ENCODE data around the gene TM9SF1. TPM values are rescaled to one million over a fixed set of nuclear protein-coding genes. Genes with fewer than 3 reads are reported as not detected.

Gene TM9SF1
- total RNA-seq, 4 donors from 2014 or later: 38.1 to 58.3 (median 53.4) TPM

DNA sequence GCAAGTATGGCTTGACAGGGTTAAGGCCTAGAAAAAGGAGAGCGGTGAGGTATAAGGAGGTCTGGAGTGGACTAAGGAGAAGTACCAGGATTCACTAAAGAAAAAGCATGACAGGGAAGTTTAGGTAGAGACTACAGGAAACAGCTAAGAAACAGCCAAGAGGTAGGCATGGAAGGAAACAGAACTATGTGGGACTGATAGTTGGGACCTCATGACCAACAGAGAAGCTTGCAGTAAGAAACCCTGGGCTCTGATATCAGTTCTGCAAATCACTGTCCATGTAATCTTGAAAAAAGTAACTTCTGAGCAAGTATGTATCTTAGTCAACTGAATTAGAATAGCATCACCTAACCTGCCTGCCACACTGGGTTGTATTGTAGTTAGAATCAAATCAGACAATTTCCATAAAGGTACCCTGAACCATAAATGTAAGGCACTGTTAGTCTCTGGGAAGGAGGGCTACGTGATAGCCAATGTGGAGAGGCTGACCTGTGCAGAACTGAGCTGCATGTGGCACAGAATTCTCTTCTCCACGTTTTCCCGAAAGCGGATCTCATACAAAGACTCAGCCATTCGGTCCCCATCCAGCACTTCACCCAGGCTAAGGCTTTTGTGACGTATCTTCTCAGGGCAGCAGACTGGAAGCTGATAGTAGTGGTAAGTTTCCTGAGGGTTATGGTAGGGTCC is 912 bp downstream of the TM9SF1 start:
- Histone ChIP-seq H3K4me3 (peak overlapping the region; percentile 99), H3K27me3 (no peaks in the 10 kb centered on the region), H3K36me3 (peaks cover 25% of the 10 kb centered on the region), H3K27ac (peak overlapping the region; percentile 97), H3K4me1 (peaks cover 51% of the 10 kb centered on the region), H3K9me3 (no peaks in the 10 kb centered on the region)
- DNase-seq (ENCODE audit: low spot score in 2 of 2): no peak
- TF ChIP-seq POLR2A (IDR thresholded peaks at IDR 0.05) (no peak), POLR2AphosphoS5 (IDR thresholded peaks at IDR 0.05) (no peak), EP300 (IDR thresholded peaks at IDR 0.05) (no peak)
- TF ChIP-seq, protein P1, sequence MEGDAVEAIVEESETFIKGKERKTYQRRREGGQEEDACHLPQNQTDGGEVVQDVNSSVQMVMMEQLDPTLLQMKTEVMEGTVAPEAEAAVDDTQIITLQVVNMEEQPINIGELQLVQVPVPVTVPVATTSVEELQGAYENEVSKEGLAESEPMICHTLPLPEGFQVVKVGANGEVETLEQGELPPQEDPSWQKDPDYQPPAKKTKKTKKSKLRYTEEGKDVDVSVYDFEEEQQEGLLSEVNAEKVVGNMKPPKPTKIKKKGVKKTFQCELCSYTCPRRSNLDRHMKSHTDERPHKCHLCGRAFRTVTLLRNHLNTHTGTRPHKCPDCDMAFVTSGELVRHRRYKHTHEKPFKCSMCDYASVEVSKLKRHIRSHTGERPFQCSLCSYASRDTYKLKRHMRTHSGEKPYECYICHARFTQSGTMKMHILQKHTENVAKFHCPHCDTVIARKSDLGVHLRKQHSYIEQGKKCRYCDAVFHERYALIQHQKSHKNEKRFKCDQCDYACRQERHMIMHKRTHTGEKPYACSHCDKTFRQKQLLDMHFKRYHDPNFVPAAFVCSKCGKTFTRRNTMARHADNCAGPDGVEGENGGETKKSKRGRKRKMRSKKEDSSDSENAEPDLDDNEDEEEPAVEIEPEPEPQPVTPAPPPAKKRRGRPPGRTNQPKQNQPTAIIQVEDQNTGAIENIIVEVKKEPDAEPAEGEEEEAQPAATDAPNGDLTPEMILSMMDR (IDR thresholded peaks at IDR 0.05): no peak
- 72% methylated on average over 7 of the region's 7 CpGs for WGBS

DNA sequence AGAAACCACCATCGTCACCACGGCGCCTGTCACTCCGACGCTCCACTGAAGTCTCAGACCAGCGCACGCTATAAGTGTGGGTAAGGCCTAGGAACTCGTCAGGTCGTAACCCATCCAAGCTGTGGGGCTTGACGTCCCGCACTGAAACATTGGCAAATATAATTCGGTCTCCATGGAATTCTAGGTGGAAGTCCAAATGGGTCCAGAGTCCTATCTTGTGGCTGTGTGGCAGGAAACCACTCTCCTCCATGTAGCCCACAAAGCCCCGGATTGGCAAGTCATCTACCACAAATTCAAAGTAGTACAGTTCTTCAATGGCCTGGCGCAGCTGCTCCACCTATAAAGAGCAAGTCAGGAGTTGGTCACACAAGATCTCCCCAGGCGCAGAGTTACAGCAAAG is 2.3 kb downstream of the TM9SF1 start:
- no peaks in the 10 kb centered on the region for H3K27me3 ChIP-seq
- peaks cover 57% of the 10 kb centered on the region for H3K4me1 ChIP-seq
- H3K36me3 ChIP-seq: peaks cover 25% of the 10 kb centered on the region
- H3K9me3 ChIP-seq: no peaks in the 10 kb centered on the region
- no peak overlapping the region for H3K27ac ChIP-seq
- WGBS: 94% methylated on average over 15 of the region's 15 CpGs
- H3K4me3 ChIP-seq: no peak overlapping the region
- no peak for DNase-seq (ENCODE audit: low spot score in 2 of 2)
- TF ChIP-seq, protein P1 (IDR thresholded peaks at IDR 0.05): no peak
- TF ChIP-seq POLR2A (IDR thresholded peaks at IDR 0.05) (no peak), POLR2AphosphoS5 (IDR thresholded peaks at IDR 0.05) (no peak), EP300 (IDR thresholded peaks at IDR 0.05) (no peak)

- TF ChIP-seq POLR2A (IDR thresholded peaks at IDR 0.05): no peak
- no peak for TF ChIP-seq POLR2AphosphoS5 (IDR thresholded peaks at IDR 0.05)
- no peak for TF ChIP-seq EP300 (IDR thresholded peaks at IDR 0.05)
- TF ChIP-seq, protein P1 (IDR thresholded peaks at IDR 0.05): no peak
- peaks cover 39% of the 10 kb centered on the region for H3K36me3 ChIP-seq
- peaks cover 47% of the 10 kb centered on the region for H3K4me1 ChIP-seq
- no peak overlapping the region for H3K4me3 ChIP-seq
- no peaks in the 10 kb centered on the region for H3K27me3 ChIP-seq
- no peaks in the 10 kb centered on the region for H3K9me3 ChIP-seq
- 85% methylated on average over 10 of the region's 10 CpGs for WGBS
- no peak overlapping the region for H3K27ac ChIP-seq
- DNase-seq (ENCODE audit: low spot score in 2 of 2): no peak
Observed at GRCh38 chr14:24190416-24190815, 4.8 kb downstream of the TM9SF1 start.

DNA sequence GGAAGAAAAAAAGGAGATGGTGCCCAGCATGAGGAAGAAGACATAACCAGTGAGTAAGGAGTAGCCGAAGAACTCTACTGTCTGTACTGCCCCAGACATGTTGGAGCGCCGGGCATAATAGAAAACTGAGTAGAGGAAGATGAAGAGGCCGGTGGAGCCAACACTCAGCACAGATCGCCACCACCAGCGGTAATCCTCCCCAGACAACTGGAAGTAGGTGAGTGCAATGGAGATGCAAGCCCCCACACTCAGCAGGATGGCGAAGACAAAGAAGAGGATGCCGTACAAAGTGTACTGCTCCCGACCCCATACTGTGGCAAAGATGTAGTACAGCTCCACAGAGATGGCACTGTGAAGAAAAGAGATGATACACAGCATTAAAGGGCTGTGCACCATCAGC is 5.8 kb downstream of the TM9SF1 start:
- no peak overlapping the region for H3K27ac ChIP-seq
- peaks cover 48% of the 10 kb centered on the region for H3K36me3 ChIP-seq
- H3K4me1 ChIP-seq: peaks cover 41% of the 10 kb centered on the region
- H3K4me3 ChIP-seq: no peak overlapping the region
- no peak for DNase-seq (ENCODE audit: low spot score in 2 of 2)
- WGBS: 93% methylated on average over 9 of the region's 9 CpGs
- TF ChIP-seq EP300 (IDR thresholded peaks at IDR 0.05): no peak
- TF ChIP-seq POLR2AphosphoS5 (IDR thresholded peaks at IDR 0.05): no peak
- TF ChIP-seq, protein P1 (IDR thresholded peaks at IDR 0.05): no peak
- no peak for TF ChIP-seq POLR2A (IDR thresholded peaks at IDR 0.05)
- no peaks in the 10 kb centered on the region for H3K27me3 ChIP-seq
- no peaks in the 10 kb centered on the region for H3K9me3 ChIP-seq

DNA sequence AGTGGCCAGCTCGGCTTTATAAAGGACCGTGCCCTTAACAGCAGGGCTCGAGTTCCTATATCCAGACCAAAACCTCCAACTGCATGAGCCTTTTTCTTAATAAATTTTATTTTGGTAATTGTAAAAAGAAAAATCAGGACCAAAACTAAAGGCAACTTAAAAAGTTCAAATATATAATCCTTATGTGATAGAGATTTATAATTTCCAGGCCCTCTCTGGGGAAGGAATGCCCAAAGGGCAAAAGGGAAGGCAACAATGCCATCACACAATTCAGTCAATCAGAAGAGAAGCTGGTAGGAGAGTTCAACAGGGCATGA is 6.2 kb downstream of the TM9SF1 start:
- Histone ChIP-seq H3K27me3 (no peaks in the 10 kb centered on the region), H3K4me3 (peak overlapping the region; percentile 90), H3K4me1 (peaks cover 37% of the 10 kb centered on the region), H3K27ac (peak overlapping the region; percentile 74), H3K9me3 (no peaks in the 10 kb centered on the region), H3K36me3 (peaks cover 53% of the 10 kb centered on the region)
- TF ChIP-seq, protein P1 (IDR thresholded peaks at IDR 0.05): no peak
- TF ChIP-seq POLR2AphosphoS5 (IDR thresholded peaks at IDR 0.05): no peak
- TF ChIP-seq EP300 (IDR thresholded peaks at IDR 0.05): no peak
- TF ChIP-seq POLR2A (IDR thresholded peaks at IDR 0.05): no peak
- 0% methylated on average over 3 of the region's 3 CpGs for WGBS
- no peak for DNase-seq (ENCODE audit: low spot score in 2 of 2)

All from suprapubic skin (tissue), 4 donors.